Loucy (cell line): ENCODE data around the gene BTN1A1.

Source experiments
- EZH2phosphoT487 ChIP-seq: fragments of 200-600 bp; IDR thresholded peaks from 2 replicates; pipeline ENCODE4 v1.6.1; 2018; ENCODE audit warnings: antibody characterized with exemption, mild to moderate bottlenecking, moderate library complexity, borderline replicate concordance
- TF ChIP-seq, protein P1 (sequence below): fragments of 200-600 bp; sonication (generic); conservative IDR thresholded peaks from 2 replicates; pipeline ENCODE4 v1.5.1; 2014; ENCODE audit warnings: mild to moderate bottlenecking, antibody characterized with exemption, low read length

DNA sequence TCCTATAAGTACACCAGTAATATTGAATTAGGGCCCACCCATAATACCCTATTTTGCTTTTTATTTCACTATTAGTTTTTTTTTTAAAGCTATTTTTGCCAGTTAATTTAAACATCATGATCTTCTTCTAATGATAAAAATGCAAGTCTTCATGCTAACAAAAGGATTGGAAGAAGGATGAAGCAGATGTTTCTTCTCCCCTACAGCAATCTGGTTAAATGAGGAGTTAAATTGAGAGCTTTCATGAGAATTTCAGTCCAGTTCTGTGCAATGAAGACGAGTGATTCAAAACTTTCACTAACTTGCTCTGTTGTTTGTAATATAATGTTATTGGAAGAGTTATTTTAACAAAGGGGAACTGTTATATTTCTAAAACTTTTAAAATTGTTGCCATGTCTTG is 41.5 kb downstream of the BTN1A1 start:
- TF ChIP-seq, protein P1, sequence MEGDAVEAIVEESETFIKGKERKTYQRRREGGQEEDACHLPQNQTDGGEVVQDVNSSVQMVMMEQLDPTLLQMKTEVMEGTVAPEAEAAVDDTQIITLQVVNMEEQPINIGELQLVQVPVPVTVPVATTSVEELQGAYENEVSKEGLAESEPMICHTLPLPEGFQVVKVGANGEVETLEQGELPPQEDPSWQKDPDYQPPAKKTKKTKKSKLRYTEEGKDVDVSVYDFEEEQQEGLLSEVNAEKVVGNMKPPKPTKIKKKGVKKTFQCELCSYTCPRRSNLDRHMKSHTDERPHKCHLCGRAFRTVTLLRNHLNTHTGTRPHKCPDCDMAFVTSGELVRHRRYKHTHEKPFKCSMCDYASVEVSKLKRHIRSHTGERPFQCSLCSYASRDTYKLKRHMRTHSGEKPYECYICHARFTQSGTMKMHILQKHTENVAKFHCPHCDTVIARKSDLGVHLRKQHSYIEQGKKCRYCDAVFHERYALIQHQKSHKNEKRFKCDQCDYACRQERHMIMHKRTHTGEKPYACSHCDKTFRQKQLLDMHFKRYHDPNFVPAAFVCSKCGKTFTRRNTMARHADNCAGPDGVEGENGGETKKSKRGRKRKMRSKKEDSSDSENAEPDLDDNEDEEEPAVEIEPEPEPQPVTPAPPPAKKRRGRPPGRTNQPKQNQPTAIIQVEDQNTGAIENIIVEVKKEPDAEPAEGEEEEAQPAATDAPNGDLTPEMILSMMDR: no peak
- TF ChIP-seq EZH2phosphoT487: no peak
